ENCODE results near the gene SLC17A8.
"Not testable (repeated sequence)": the region's sequence is repeated elsewhere in the genome, so short reads cannot be mapped to it uniquely, and the experiment has no call there.

The SLC17A8 gene

GRCh38 chr12:100356644-100357223 lies at the start of gene SLC17A8:
TSS of gene SLC17A8 (plus strand) at chr12:100357074. CDS start at chr12:100357392, 318 bp downstream.
- DNase-seq (ENCODE audit: low read depth) = no peak

- DNase-seq (ENCODE audit: low read depth) = not testable (repeated sequence)
These were observed 48.7 kb upstream of the SLC17A8 start for GRCh38 chr12:100308138-100308537.

- DNase-seq (ENCODE audit: low read depth) = no peak
These were observed 45.6 kb upstream of the SLC17A8 start for GRCh38 chr12:100311317-100311716.

GRCh38 chr12:100317371-100317770 lies 39.5 kb upstream of the SLC17A8 start:
- no peak for DNase-seq (ENCODE audit: low read depth)

GRCh38 chr12:100324498-100324897 lies 32.4 kb upstream of the SLC17A8 start:
- no peak for DNase-seq (ENCODE audit: low read depth)

- DNase-seq (ENCODE audit: low read depth) = no peak
These were observed 30.7 kb upstream of the SLC17A8 start for GRCh38 chr12:100326208-100326607.

- no peak for DNase-seq (ENCODE audit: low read depth)
These were observed 27.1 kb upstream of the SLC17A8 start for GRCh38 chr12:100329800-100330199.

GRCh38 chr12:100331871-100332270 lies 25.0 kb upstream of the SLC17A8 start:
- no peak for DNase-seq (ENCODE audit: low read depth)

GRCh38 chr12:100332852-100333251 lies 24.0 kb upstream of the SLC17A8 start:
- DNase-seq (ENCODE audit: low read depth) = no peak

- DNase-seq (ENCODE audit: low read depth) = no peak
These were observed 19.6 kb upstream of the SLC17A8 start for GRCh38 chr12:100337299-100337698.

- DNase-seq (ENCODE audit: low read depth) = no peak
These were observed 19.1 kb upstream of the SLC17A8 start for GRCh38 chr12:100337727-100338126.

- no peak for DNase-seq (ENCODE audit: low read depth)
These were observed 17.8 kb upstream of the SLC17A8 start for GRCh38 chr12:100339071-100339470.

- DNase-seq (ENCODE audit: low read depth) = not testable (repeated sequence)
These were observed 14.0 kb upstream of the SLC17A8 start for GRCh38 chr12:100342897-100343296.

GRCh38 chr12:100344351-100344750 lies 12.5 kb upstream of the SLC17A8 start:
- not testable (repeated sequence) for DNase-seq (ENCODE audit: low read depth)

- DNase-seq (ENCODE audit: low read depth) = no peak
These were observed 11.7 kb upstream of the SLC17A8 start for GRCh38 chr12:100345020-100345767.

GRCh38 chr12:100346660-100347059 lies 10.2 kb upstream of the SLC17A8 start:
- no peak for DNase-seq (ENCODE audit: low read depth)

- DNase-seq (ENCODE audit: low read depth) = no peak
These were observed 8.0 kb upstream of the SLC17A8 start for GRCh38 chr12:100348657-100349454.

- DNase-seq (ENCODE audit: low read depth) = no peak
These were observed 2.4 kb downstream of the SLC17A8 start for GRCh38 chr12:100359248-100359647.

GRCh38 chr12:100359822-100360221 lies 2.9 kb downstream of the SLC17A8 start:
- DNase-seq (ENCODE audit: low read depth) = no peak

- DNase-seq (ENCODE audit: low read depth) = no peak
These were observed 3.6 kb downstream of the SLC17A8 start for GRCh38 chr12:100360450-100360849.

- no peak for DNase-seq (ENCODE audit: low read depth)
These were observed 7.5 kb downstream of the SLC17A8 start for GRCh38 chr12:100364324-100364723.

GRCh38 chr12:100365411-100365810 lies 8.5 kb downstream of the SLC17A8 start:
- DNase-seq (ENCODE audit: low read depth) = no peak

GRCh38 chr12:100368066-100368465 lies 11.2 kb downstream of the SLC17A8 start:
- no peak for DNase-seq (ENCODE audit: low read depth)

All from stimulated activated CD8-positive, alpha-beta memory T cell treated with anti-CD3 and anti-CD28 coated beads, Interleukin-12 subunit alpha, Interleukin-12 subunit beta, amount 100 ng/mL, for 4 hours (primary cell).